Activated effector memory CD4-positive, alpha-beta T cell treated with Interleukin-2 at 50 U/mL for 16 hours (primary cell): ENCODE results near the gene GRWD1.
A peak's percentile ranks its signal among the peaks of the same experiment; 100 is the strongest.
"Not testable (repeated sequence)": the region's sequence is repeated elsewhere in the genome, so short reads cannot be mapped to it uniquely, and the experiment has no call there.

Experiments used
- DNase-seq: peaks from one replicate; pipeline ENCODE4 v3.0.0-alpha.2; 2020

The GRWD1 gene

DNA sequence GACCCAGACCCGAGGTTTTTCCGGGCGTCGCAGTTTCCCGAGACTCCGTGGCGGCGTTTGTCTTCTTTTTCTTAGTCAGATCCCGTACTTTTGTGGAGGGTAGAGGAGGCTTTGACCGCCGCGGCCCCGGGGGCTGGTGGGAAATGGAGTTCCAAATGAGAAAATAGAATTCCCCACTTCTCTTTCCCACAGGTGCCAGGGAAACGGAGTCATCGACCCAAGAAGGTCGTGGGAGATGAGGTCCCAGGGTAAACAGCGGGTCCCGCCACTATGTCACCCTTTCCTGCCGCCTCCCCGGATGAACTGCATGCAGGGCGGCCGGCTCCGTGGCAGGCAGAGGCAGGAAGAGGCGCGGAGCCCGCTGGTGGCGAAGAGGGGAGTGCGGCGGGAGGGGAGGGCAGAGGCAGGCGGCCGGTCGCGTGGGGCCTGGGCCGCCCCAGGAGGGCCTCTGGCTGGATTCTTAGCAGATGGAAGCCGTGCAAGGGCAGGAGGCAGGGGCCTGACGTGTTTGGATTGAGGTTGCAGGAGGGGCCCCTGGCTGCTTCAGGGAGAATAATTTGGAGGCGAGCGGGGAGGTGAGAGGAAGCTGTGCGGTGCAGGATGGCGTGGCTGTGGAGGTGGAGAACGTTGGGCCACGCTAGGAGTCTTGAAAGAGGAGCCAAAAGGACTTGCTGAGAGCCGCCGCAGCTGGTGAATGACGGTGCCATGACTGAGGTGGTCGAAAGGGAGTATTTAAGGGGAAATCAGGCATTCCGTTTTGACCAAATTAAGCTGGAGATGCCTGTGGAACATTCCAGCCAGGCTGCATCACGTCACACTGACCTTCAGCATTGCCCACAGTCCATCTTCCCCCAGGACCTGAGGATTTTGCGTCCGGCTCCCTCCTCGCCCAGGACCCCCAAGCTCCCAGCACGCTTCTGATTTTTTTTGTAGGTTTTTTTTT lies 35.0 kb downstream of the GRWD1 start:
- DNase-seq = peak; percentile 53

DNA sequence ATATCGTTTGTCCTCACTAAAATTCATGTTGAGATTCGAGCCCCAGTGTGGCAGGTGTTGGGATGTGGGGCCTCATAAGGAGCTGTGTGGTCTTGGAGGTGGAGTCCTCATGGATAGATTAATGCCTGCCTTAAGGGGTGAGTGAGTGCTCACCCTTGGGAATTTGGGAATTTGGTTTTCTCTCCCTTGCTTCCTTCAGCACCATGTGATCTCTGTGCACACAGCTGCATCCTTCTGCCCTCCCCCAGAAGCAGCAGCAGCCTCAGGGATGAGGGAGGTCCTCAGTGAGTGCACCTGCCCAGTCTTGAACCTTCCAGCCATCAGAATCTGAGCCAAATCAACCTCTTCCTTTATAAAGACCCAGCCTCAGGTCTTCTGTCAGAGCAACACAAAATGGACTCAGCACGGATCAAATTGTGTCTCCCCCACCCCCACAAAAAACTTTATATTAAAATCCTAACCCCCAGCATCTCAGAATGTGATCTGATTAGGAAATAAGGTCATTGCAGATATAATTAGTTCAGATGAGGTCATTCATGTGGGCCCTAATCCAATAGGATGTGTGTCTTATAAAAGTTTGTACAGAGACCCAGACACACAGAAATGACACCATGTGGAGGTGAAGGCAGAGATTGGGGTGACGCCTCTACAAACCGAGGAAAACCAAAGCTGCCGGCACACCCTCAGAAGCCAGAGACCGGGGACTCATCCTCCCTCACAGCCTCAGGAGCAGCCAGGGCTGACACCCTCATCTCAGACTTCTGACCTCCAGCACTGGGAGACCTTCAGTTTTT lies 36.3 kb downstream of the GRWD1 start:
- no peak for DNase-seq

DNA sequence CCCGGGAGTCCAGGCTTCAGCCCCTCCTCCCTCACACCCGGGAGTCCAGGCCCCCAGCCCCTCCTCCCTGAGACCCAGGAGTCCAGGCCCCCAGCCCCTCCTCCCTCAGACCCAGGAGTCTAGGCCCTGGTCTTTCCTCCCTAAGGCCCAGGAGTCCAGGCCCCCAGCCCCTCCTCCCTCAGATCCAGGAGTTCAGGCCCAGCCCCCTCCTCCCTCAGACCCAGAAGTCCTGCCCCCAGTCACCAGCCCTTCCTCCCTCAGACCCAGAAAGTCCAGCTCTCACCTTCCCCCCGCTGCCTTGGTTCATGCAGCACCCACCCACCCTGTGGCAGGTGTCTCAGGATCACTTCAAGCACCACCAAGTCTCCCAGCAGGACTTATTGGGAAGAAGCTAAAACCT lies 37.5 kb downstream of the GRWD1 start:
- no peak for DNase-seq

DNA sequence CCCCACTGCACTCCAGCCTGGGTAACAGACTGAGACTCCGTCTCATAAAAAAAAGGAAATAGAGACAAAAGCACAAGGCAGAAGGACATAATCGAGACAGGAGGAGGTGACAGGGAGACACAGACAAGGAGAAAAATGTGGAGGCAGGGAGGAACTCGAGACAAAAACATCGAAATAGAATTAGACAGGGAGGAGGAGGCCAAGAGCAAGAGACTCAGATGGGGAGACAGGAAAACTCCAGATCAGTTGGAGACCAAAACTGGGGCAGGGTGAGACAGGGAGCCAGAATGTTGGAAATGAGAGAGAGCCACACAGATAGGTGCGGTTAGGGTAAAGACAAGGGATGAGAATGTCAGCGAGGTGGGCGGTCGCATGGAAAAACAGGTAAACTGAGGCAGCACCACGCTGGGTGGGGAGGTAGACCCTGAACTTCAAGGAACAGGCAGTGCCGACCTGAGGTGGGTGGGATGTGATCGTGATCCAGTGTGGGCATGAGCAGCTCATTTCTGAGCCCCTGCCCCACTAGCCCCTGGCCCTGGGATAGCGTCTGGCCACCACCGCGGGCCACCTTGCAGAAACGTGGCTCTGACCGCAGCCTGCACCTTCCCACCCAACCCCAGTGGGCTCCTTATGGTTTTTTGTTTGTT lies 38.6 kb downstream of the GRWD1 start:
- no peak for DNase-seq

DNA sequence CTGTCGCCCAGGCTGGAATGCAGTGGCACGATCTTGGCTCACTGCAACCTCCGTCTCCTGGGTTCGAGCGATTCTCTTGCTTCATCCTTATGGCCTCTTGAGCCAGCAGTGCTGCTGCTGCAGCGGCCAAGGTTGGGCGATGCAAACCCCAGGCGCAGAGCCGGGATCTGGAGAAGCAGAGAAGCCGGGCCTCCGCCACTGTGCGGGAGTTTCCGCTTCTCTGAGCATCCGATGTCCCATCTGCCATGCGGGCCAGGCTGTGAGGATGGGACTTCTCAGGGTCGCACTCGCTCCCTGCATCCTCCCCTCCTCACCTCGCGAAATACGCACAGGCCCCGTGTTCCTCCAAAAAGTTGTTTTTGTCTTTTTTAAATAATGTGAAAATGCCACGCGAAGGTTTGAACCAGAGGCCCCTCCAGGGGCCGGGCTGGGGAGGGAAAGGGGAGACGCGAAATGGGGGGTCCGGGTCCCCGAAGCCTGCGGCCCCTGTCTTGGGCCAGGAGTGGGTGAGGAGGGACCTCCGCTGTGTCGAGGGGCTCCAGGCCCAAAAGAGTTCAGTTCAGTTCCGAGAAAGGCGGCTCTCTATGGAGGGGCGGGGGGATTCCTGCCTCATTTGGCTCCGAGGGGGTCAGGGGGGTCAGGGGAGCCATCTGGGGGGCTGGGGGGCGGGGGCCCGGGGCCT lies 39.3 kb downstream of the GRWD1 start:
- DNase-seq = no peak

DNA sequence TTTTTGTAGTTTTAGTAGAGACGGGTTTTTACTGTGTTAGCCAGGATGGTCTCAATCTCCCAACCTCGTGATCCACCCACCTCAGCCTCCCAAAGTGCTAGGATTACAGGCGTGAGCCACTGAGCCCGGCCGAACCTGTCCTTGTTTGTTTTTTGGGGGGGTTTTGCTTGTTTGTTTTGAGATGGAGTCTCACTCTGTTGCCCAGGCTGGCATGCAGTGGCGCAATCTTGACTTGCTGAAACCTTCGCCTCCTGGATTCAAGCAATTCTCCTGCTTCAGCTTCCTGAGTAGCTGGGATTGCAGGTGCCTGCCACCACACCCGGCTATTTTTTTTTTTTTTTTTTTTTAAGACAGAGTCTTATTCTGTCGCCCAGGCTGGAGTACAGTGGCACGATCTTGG lies 40.9 kb downstream of the GRWD1 start:
- not testable (repeated sequence) for DNase-seq

DNA sequence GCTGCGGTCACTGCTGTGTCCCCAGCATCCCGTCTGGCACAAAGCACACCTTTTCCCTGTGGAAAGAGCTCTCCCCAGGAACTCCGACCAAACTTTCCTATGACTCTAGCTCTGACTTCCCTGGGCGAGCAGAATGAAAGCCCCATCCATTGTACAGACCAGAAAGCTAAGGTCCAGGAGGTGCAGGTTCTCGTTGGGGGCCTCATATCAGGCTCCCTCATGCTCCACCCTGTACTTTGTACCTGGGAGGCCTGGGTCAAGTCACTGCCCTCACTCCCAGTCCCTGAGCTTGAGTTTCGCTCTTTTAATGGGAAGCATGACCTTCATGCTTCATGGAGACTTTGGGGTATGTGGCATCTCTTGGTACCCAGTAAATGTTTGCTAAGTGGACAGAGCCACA lies 41.8 kb downstream of the GRWD1 start:
- no peak for DNase-seq

DNA sequence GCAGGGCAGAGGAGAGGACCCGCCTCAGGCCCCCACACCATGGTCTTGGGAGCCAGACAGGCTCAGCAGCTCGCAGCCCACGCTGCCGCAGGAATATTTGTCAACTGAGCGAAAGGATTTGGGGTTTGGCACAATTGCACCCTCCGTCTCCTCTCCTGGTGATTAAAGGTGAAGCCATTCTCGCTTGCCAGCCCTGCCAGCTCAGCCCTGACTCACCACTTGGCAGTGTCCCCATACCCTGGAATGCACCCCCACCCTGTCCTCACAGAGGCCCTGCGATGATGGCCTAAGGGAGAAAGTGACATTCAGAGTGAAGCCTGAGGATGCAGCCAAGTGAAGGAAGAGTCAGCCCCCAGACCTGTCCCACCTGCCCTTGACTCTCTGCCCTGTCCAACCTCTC lies 42.2 kb downstream of the GRWD1 start:
- no peak for DNase-seq

DNA sequence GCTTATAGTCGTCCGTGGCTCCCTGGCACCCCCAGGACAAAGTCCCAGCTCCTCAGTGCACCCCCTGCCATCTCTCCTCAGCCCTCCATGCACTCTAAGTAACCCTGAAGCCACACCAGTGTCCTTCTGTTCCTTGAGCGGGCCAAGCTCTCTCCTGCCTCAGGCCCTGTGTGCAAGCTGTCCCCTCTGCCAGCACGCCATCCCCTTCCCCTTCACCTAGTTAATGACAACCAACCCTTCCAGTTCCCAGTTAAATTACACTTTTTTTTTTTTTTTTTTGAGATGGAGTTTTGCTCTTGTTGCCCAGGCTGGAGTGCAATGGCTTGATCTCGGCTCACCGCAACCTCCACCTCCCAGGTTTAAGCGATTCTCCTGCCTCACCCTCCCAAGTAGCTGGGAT lies 42.7 kb downstream of the GRWD1 start:
- DNase-seq = not testable (repeated sequence)

DNA sequence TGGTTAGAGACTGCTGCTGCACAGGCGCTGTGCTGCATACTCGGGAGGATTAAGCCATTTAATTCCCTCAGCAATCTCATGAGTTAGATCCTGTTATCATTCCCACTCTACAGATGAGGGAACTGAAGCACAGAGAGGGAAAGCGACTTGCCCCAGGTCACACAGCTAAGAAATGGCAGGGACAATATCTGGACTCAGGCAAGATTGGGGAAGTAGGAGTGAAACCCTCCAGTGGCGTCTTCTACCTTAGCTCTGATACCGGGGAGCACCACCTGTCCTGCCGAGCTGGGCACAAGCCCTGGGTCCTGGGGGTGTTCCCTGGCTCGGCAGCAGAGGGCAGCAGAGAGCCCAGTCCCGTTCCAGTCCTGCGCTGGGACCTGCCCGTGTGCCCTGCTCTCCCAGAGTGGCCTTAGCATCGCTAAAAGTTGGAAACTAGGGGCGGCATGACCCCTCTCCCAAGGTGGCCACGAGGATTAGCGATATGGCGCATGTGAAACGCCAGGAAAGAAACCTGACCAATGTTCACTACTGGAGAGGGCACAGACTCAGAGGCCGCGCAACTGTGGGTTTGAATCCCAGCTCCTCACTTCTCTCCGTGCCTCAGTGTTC lies 43.9 kb downstream of the GRWD1 start:
- peak; percentile 67 for DNase-seq

DNA sequence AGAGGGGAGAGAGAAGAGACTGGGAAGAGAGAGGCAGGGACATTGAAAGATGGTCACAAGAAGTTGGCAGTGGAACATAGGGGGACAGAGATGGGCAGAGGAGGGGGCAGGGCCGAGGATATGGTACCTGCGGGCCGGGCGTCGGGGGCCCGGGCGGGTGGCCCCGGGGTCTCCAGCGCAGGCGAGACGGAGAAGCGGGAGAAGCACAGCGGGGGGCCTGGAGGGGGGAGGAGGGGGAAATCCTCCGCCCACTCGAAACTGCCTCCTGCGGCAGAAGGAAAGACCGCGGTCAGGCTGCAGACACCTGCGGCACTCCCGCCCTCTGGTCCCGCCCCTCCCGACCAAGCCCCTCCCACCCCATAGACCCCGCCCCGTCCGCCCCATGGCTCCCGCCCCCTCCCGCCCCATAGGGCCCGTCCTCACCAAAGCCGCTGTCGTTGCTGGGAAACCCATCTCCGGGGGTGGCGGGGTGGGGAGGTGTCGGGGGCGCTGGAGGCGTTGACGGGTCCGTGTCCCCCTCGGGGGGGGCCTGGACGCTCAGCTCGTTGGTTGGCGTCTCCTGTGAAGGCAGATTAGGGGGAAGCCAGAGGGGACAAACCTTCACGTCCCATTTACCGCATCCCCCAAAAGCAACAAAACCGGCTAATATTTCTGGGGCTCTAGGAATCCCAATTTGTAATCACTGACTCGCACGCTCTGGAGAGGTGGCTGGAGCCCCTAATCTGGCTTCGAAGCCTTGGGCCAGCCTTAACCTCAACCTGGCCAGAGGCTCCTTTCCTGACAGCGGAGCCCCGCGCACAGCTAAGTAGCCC lies 45.4 kb downstream of the GRWD1 start:
- peak; percentile 44 for DNase-seq

DNA sequence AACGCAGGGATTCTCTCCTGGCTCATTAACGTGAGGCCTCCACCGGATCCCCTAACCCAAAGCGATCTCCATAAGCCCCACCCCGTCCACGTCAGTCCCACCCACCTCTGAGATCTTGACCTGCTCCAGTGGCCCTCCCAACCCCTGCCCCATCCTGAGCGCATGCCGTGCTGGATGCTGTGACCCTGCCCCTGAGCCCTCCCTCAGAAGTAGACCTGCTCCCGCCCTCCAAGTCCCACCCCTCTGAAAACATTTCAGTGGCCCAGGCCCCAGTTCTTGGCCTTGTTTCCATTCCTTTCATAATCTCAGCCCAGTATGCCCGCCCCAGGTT lies 46.0 kb downstream of the GRWD1 start:
- DNase-seq = no peak

DNA sequence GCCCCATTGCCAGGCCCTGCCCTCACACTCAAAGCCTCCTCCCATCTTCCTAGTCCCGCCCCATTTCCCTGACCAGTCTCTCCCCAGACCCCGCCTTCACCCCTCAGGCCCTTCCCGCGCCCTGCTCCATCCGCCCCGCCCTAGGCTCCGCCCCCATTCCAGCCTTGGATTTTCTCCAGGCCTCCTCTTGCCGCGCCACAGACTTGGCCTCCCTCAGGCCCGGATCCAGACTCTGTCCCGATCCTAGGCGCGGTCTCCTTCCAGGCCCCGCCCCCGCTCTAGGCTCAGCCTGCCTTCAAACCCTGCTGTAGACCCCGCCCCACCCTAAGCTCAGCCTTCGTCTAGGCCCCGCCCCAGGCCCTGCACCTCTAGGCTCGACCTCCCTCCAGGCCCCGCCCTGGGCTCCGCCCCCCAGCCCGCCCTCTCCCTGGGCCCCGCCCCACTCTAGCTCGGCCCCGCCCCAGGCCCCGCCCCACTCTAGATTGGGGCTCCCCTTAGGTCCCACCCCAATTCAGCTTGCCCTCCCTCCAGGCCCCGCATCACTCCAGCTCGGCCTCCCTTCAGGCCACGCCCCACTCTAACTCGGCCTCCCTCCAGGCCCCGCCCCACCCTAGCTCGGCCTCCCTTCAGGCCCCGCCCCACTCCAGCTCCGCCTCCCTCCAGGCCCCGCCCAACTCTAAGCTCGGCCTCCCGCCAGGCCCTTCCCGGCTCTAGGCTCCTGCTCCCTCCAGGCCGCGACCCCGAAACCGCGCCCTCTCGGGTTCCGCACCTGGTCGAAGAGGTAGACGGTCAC lies 47.3 kb downstream of the GRWD1 start:
- peak; percentile 64 for DNase-seq

DNA sequence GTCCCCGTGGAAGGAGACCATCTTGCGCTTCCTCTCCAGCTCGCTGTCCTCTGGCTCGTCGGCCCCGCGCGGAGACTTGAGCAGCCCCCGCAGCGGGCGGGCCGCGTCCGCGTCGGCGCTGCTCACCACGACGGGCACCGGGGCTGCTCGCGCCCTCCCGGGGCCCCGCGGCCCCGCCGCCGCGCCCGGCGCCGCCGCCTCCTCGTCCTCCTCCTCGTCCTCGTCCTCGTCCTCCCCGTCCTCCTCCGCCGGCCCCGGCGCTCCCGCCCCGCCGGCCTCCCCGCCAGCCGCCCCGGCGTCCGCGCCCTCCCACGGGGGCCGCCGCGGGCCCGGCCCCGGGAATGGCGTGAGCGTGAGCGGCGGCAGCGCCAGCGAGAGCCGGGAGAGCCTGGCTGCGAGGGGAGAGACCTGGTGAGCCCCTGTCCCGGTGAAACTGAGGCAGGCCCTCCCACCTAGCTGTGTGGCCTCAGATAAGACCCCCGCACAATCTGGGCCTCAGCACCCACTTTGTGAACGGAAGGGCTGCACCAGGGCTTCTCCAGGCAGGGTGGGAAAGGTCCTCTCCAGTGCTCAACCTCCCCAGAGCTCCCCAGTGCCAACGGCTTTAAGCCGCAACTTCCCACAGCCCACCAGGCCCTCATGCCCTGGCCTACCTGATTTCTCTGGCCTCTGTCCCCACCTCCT lies 48.1 kb downstream of the GRWD1 start:
- DNase-seq = no peak

DNA sequence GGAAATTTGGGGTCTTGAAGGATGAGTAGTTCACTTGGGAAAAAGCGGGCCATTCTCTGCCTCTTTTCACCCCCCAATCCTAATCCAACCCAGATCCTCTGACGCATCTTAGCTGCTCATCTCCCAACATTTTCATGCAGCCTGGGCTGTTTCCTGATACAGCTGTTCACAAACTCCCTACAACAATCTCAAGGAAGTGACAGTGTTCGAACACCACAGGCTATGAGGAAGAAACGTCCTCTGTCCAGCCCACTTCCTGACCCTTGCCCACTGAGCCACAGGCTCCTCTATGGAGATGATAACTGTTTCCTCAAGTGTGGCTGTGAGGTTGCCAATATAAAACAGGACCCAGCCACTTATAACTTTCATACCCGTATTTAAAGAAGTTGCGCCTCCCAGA lies 49.6 kb downstream of the GRWD1 start:
- DNase-seq = no peak

DNA sequence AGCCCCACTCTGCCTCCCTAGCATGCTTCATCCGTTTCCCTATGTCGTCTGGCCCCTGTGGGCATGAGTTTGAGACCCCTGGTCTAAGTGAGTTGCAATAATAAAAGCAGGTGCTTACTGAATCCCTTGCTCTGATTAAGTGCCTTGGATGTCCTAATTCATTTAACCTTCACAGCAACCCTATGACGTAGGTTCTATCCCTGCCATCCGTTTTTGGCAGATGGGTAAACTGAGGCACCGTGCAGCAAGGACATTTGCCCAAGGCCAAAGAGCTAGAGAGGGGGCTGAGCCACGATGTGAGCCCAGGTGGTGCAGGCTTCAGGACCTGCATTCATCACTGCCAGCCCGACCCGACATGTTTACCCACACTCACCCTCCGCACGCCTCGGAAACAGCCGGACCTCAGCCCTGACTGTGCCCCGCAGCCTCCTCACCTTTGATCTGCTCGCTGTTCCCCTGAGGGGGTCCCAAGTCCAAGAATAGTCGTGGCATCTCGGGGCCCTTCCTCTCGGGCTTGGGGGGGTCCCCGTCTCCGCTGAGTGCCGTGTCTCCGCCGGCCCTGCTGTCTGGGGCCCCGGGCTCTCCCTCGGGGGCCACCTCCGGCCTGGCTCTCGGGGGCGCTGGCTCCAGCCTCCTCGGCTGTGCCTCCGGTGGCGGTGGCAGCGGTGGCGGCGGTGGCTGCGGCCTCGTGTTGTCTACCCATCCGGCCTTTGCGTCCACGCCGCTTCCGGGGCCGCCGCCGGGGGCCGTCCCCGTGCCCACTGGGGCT lies 51.4 kb downstream of the GRWD1 start:
- DNase-seq = no peak

DNA sequence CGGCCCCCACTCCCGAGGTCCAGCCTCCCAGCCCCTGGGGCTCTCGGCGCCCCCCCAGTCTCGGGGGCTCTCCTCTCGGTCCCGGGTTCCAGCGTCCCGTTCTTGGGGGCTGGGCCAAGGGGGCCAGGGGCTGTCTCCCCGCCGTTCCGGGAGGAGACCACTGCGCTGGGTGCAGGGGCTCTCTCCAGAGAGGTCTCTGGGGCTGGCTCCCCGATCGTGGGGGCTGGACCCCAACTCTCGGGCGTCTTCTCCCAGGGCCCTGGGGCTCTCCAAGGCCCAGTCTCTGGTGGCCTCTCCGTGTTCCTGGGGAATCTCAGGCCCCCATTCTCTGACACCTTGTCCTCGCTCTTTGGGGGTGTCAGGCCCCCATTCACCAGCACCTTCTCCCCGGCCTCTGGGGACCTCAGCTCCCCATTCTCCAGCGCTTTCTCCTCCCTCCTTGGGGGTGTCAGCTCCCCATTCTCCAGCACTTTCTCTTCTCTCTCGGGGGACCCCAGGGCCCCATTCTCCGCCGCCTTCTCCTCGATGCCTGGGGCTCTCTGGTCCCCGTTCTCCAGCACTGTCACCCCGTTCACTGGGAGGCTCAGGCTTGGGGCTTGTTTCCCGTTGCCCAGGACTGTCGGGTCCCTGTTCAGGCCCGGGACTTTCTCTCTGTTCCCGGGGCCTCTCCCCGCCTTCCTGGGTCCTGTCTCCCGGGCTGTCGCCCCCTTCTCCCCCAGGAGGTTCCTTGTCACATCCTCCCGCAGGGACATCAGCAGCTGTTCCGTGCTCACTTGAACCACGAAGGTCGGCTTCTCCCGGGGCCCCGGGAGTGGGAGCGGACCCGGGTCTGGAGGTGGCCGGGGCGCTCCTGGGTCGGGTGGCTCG lies 52.2 kb downstream of the GRWD1 start:
- no peak for DNase-seq

DNA sequence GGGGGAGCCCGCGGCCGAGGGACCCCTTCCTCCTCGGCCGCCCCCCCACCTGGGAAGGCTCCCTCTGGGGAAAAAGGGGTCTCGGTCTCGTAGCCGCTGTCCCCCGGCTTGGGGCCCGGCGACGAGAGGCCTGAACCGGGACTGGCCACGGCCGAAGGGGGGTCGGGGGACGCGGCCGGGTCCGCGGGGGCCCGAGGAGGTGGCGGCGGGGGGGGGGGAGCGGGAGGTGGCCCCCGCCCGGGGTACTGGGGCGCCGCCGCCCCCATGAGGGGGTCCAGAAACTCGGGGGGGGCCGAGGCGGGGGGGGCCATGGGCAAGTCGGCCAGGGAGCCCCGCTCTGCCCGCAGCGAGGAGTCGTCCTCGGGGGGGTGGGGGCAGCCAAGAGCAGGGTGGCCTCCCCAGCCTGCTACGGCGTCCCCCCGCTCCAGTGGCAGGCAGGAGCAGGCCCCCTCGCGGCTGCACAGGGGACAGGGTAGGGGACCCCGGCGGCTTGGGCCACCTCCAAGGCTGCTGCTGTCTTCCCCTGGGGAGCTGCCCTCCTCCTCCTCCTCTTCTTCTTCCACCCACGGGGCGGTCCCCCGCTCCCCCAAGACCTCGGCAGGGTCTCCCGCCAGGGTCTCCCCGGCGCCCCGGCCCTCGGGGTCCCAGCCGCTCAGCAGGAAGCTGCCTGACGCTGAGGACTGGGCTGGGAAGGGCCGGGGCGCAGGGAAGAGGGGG lies 53.0 kb downstream of the GRWD1 start:
- no peak for DNase-seq
